ENCODE data around the gene OR2T3. TPM values are rescaled to one million over a fixed set of nuclear protein-coding genes. Genes with fewer than 3 reads are reported as not detected.

OR2T3 gene
- total and polyA plus RNA-seq, 2 of the 4 experiments (the other 2 are of a cell fraction): not detected

Other genes starting within 250 kb of the OR2T3 start
- not detected in 2 replicates for gene OR2M4, start 241.9 kb upstream of the OR2T3 start, total RNA-seq (2012; rRNA removed)
- gene OR2M4, start 241.9 kb upstream of the OR2T3 start, polyA plus RNA-seq (2012; rRNA removed): not detected in 2 replicates
- not detected in 2 replicates for gene OR2T33, start 195.4 kb upstream of the OR2T3 start, total RNA-seq (2012; rRNA removed)
- not detected in 2 replicates for gene OR2T33, start 195.4 kb upstream of the OR2T3 start, polyA plus RNA-seq (2012; rRNA removed)
- not detected in 2 replicates for gene OR2T12, start 169.9 kb upstream of the OR2T3 start, total RNA-seq (2012; rRNA removed)
- gene OR2T12, start 169.9 kb upstream of the OR2T3 start, polyA plus RNA-seq (2012; rRNA removed): not detected in 2 replicates
- not detected in 2 replicates for gene OR2M7, start 148.8 kb upstream of the OR2T3 start, total RNA-seq (2012; rRNA removed)
- gene OR2M7, start 148.8 kb upstream of the OR2T3 start, polyA plus RNA-seq (2012; rRNA removed): not detected in 2 replicates
- gene OR14C36, start 124.6 kb upstream of the OR2T3 start, total RNA-seq (2012; rRNA removed): not detected in 2 replicates
- not detected in 2 replicates for gene OR14C36, start 124.6 kb upstream of the OR2T3 start, polyA plus RNA-seq (2012; rRNA removed)
- not detected in 2 replicates for gene OR2T4, start 111.7 kb upstream of the OR2T3 start, total RNA-seq (2012; rRNA removed)
- not detected in 2 replicates for gene OR2T4, start 111.7 kb upstream of the OR2T3 start, polyA plus RNA-seq (2012; rRNA removed)
- not detected in 2 replicates for gene OR2T6, start 97.6 kb upstream of the OR2T3 start, total RNA-seq (2012; rRNA removed)
- gene OR2T6, start 97.6 kb upstream of the OR2T3 start, polyA plus RNA-seq (2012; rRNA removed): not detected in 2 replicates
- not detected in 2 replicates for gene OR2T1, start 70.3 kb upstream of the OR2T3 start, total RNA-seq (2012; rRNA removed)
- gene OR2T1, start 70.3 kb upstream of the OR2T3 start, polyA plus RNA-seq (2012; rRNA removed): not detected in 2 replicates
- not detected in 2 replicates for gene OR2T2, start 27.7 kb upstream of the OR2T3 start, total RNA-seq (2012; rRNA removed)
- not detected in 2 replicates for gene OR2T2, start 27.7 kb upstream of the OR2T3 start, polyA plus RNA-seq (2012; rRNA removed)
- gene OR2T5, start 15.2 kb downstream of the OR2T3 start, total RNA-seq (2012; rRNA removed): not detected in 2 replicates
- not detected in 2 replicates for gene OR2T5, start 15.2 kb downstream of the OR2T3 start, polyA plus RNA-seq (2012; rRNA removed)
- not detected in 2 replicates for gene OR2G6, start 34.7 kb downstream of the OR2T3 start, total RNA-seq (2012; rRNA removed)
- not detected in 2 replicates for gene OR2G6, start 34.7 kb downstream of the OR2T3 start, polyA plus RNA-seq (2012; rRNA removed)
- not detected in 2 replicates for gene OR2T29, start 89.4 kb downstream of the OR2T3 start, total RNA-seq (2012; rRNA removed)
- gene OR2T29, start 89.4 kb downstream of the OR2T3 start, polyA plus RNA-seq (2012; rRNA removed): not detected in 2 replicates
- not detected in 2 replicates for gene OR2T34, start 101.4 kb downstream of the OR2T3 start, total RNA-seq (2012; rRNA removed)
- not detected in 2 replicates for gene OR2T34, start 101.4 kb downstream of the OR2T3 start, polyA plus RNA-seq (2012; rRNA removed)
- gene OR2T10, start 124.3 kb downstream of the OR2T3 start, total RNA-seq (2012; rRNA removed): not detected in 2 replicates
- gene OR2T10, start 124.3 kb downstream of the OR2T3 start, polyA plus RNA-seq (2012; rRNA removed): not detected in 2 replicates
- gene OR2T11, start 161.7 kb downstream of the OR2T3 start, total RNA-seq (2012; rRNA removed): not detected in 2 replicates
- not detected in 2 replicates for gene OR2T11, start 161.7 kb downstream of the OR2T3 start, polyA plus RNA-seq (2012; rRNA removed)
- gene OR2T35, start 171.9 kb downstream of the OR2T3 start, total RNA-seq (2012; rRNA removed): not detected in 2 replicates
- gene OR2T35, start 171.9 kb downstream of the OR2T3 start, polyA plus RNA-seq (2012; rRNA removed): not detected in 2 replicates
- gene OR2T27, start 182.2 kb downstream of the OR2T3 start, total RNA-seq (2012; rRNA removed): not detected in 2 replicates
- gene OR2T27, start 182.2 kb downstream of the OR2T3 start, polyA plus RNA-seq (2012; rRNA removed): not detected in 2 replicates
- not detected in 2 replicates for gene OR14I1, start 229.4 kb downstream of the OR2T3 start, total RNA-seq (2012; rRNA removed)
- gene OR14I1, start 229.4 kb downstream of the OR2T3 start, polyA plus RNA-seq (2012; rRNA removed): not detected in 2 replicates